Measurements from ENCODE around the gene MAST4. TPM values are rescaled to one million over a fixed set of nuclear protein-coding genes. Genes with fewer than 3 reads are reported as not detected.
A peak's percentile ranks its signal among the peaks of the same experiment; 100 is the strongest.
"Not testable (repeated sequence)": the region's sequence is repeated elsewhere in the genome, so short reads cannot be mapped to it uniquely, and the experiment has no call there.

MAST4 gene
- total RNA-seq, 1 donor from 2014 or later: 56.9 TPM

- no peak for TF ChIP-seq CTCF (IDR thresholded peaks at IDR 0.05)
- no peaks in the 10 kb centered on the region for H3K9me3 ChIP-seq
- no peak overlapping the region for H3K27ac ChIP-seq
- peaks cover 23% of the 10 kb centered on the region for H3K4me1 ChIP-seq
- H3K4me3 ChIP-seq: no peak overlapping the region
- no peaks in the 10 kb centered on the region for H3K36me3 ChIP-seq
- ATAC-seq: no peak
- no peaks in the 10 kb centered on the region for H3K27me3 ChIP-seq (ENCODE audit: low read depth)
- intact Hi-C loops (cut with DNase I): no loop called here
- no peak for DNase-seq
Observed at GRCh38 chr5:66747607-66748006, 151.4 kb downstream of the MAST4 start.

GRCh38 chr5:66752668-66753067 lies 156.5 kb downstream of the MAST4 start:
- H3K27me3 ChIP-seq (ENCODE audit: low read depth); intact Hi-C loops (cut with DNase I); DNase-seq; H3K4me1 ChIP-seq; H3K27ac ChIP-seq; H3K4me3 ChIP-seq; ATAC-seq; H3K36me3 ChIP-seq; H3K9me3 ChIP-seq: not testable (repeated sequence)

GRCh38 chr5:66757219-66757833 lies 161.1 kb downstream of the MAST4 start:
- Histone ChIP-seq H3K4me3 (no peak overlapping the region), H3K27me3 (ENCODE audit: low read depth) (no peaks in the 10 kb centered on the region), H3K36me3 (no peaks in the 10 kb centered on the region), H3K9me3 (no peaks in the 10 kb centered on the region), H3K27ac (no peak overlapping the region), H3K4me1 (no peaks in the 10 kb centered on the region)
- DNase-seq (no peak), ATAC-seq (peak; percentile 75 to 92)
- intact Hi-C loops (cut with DNase I): loop anchor here (5.0 kb wide), 1 partner anchor 450 kb away; no protein-coding TSS in a partner anchor
- TF ChIP-seq CTCF (IDR thresholded peaks at IDR 0.05): peak; percentile 50

GRCh38 chr5:66757834-66758371 lies 161.7 kb downstream of the MAST4 start:
- Histone ChIP-seq H3K4me3 (no peak overlapping the region), H3K4me1 (no peaks in the 10 kb centered on the region), H3K27me3 (ENCODE audit: low read depth) (no peaks in the 10 kb centered on the region), H3K9me3 (no peaks in the 10 kb centered on the region), H3K27ac (no peak overlapping the region), H3K36me3 (no peaks in the 10 kb centered on the region)
- no peak for TF ChIP-seq CTCF (IDR thresholded peaks at IDR 0.05)
- intact Hi-C loops (cut with DNase I): loop anchor here (5.0 kb wide), 1 partner anchor 451 kb away; no protein-coding TSS in a partner anchor
- peak; percentile 66 to 84 for ATAC-seq
- no peak for DNase-seq

- DNase-seq: no peak
- no peak overlapping the region for H3K4me3 ChIP-seq
- no peak for TF ChIP-seq CTCF (IDR thresholded peaks at IDR 0.05)
- ATAC-seq: peak; percentile 72 to 82
- H3K27ac ChIP-seq: no peak overlapping the region
- intact Hi-C loops (cut with DNase I): no loop called here
- H3K27me3 ChIP-seq (ENCODE audit: low read depth): no peaks in the 10 kb centered on the region
- H3K9me3 ChIP-seq: no peaks in the 10 kb centered on the region
- no peaks in the 10 kb centered on the region for H3K36me3 ChIP-seq
- peaks cover 4% of the 10 kb centered on the region for H3K4me1 ChIP-seq
Observed at GRCh38 chr5:66769030-66769733, 173.0 kb downstream of the MAST4 start.
